Heart left ventricle (tissue), 16 donors: ENCODE measurements around the gene ARHGAP18. TPM values are rescaled to one million over a fixed set of nuclear protein-coding genes. Genes with fewer than 3 reads are reported as not detected.

ENCODE experiments used
- ATAC-seq, 4 donors: fragments of 200-7000 bp; cut with Tn5 transposase; one replicate each; pipeline ENCODE4 v1.9.1; 2020 to 2022; ENCODE audit warnings: moderate library complexity in 4 of 4, mild to moderate bottlenecking in 3 of 4, moderate number of reproducible peaks in 1 of 4
- DNase-seq, 5 donors: peaks; one replicate each; pipeline ENCODE4 v3.0.0-alpha.2; 2020
- H3K27ac ChIP-seq, 12 donors: fragments of 200-600 bp; sonication (generic) in 4 of 12; one replicate each; pipeline versions ENCODE4 v1.5.0 to v1.8.0; 2016 to 2022; ENCODE audit warnings: mild to moderate bottlenecking in 2 of 12
- H3K27me3 ChIP-seq, 9 donors: fragments of 200-600 bp; sonication (generic) in 2 of 9; one replicate each; pipeline versions ENCODE4 v1.5.1 to v1.8.0; 2016 to 2022; ENCODE audit warnings: mild to moderate bottlenecking in 3 of 9
- H3K36me3 ChIP-seq, 9 donors: fragments of 200-600 bp; sonication (generic) in 2 of 9; one replicate each; pipeline versions ENCODE4 v1.5.0 to v1.8.0; 2018 to 2022; ENCODE audit warnings: mild to moderate bottlenecking in 2 of 9
- H3K4me1 ChIP-seq, 12 donors: fragments of 200-600 bp; sonication (generic) in 4 of 12; one replicate each; pipeline versions ENCODE4 v1.5.0 to v1.8.0; 2016 to 2022; ENCODE audit warnings: mild to moderate bottlenecking in 3 of 12
- H3K4me3 ChIP-seq, 12 donors: fragments of 200-600 bp; sonication (generic) in 4 of 12; one replicate each; pipeline versions ENCODE4 v1.5.0 to v1.8.0; 2017 to 2022; ENCODE audit warnings: mild to moderate bottlenecking in 9 of 12, moderate library complexity in 4 of 12
- H3K9me3 ChIP-seq, 12 donors: fragments of 200-600 bp; sonication (generic) in 4 of 12; one replicate each; pipeline versions ENCODE4 v1.5.0 to v1.8.0; 2016 to 2022; ENCODE audit warnings: mild to moderate bottlenecking in 1 of 12
- CTCF ChIP-seq, 12 donors: fragments of 200-600 bp; sonication (generic) in 4 of 12; IDR thresholded peaks; one replicate each; pipeline versions ENCODE4 v1.5.0 to v1.8.0; 2018 to 2022; ENCODE audit warnings: antibody characterized with exemption in 12 of 12, mild to moderate bottlenecking in 5 of 12
- POLR2A ChIP-seq, 2 donors: fragments of 450-650 bp; IDR thresholded peaks; one replicate each; pipeline ENCODE4 v1.6.1; 2017; ENCODE audit warnings: antibody characterized with exemption in 2 of 2, mild to moderate bottlenecking in 2 of 2, moderate library complexity in 2 of 2
- WGBS, 4 donors: extraction: QIAGEN DNeasy Blood & Tissue Kit in 2 of 4; methylation state at CpG; one replicate each; pipeline versions ENCODE4 v1.1.5 to v1.1.7; 2013 to 2018; 5-methylcytosine and 5-hydroxymethylcytosine counted together
- intact Hi-C, 10 donors: fragments of 100-400 bp; cut with DNase I; formaldehyde crosslinking; loops; one replicate each; pipeline versions ENCODE4 v1.11.1 to v1.14.2; 2022
- polyA plus RNA-seq, 2 donors: library from polyadenylated mRNA; stranded (reverse); fragments of 200-250 nt; gene quantifications; one replicate each; pipeline ENCODE4 v1.2.3, GENCODE V29; 2013
- total RNA-seq, 9 donors: library from RNA; depleted of rRNA in 2 of 9; stranded (reverse); fragments of >200 nt in 2 of 9; fragmentation: NEBNext Ultra II Directional in 3 of 9; extraction: Animal tissue kit (Norgen Biotek cat#: 25700) in 3 of 9; gene quantifications; one replicate each; pipeline versions ENCODE4 v1.1.0 to v1.2.4, GENCODE V29; 2016 to 2023
- donor health status: ischemic (EF 13 %, LVEDD 7.1; RV severe dilation, severe dysfunction).
- donor health status: healthy with polysubstance abuse.
- donor health status: DM: no; HTN: yes; CAD: no.
- donor health status: DM: no; HTN: no; CAD: no.
- donor health status: ischemic (EF 25% LVEDD 6.9; RV normal size, moderate dysfunction).
- donor health status: ischemic (EF 25% LVEDD 5.7; RV mildly dilated, moderate dysfunction).
- donor health status: healthy.
- donor health status: DM: yes; HTN: yes; CAD: no.
- donor health status: ischemic (EF 35%, LVEDD 5.7; RV mildly dilated, moderate dysfunction).
- donor health status: nonischemic (EF 11% LVEDD 7.7; RV severe dilation, severe dysfunction).
- donor health status: DM: yes; HTN: yes; CAD: no.
- donor health status: PGD.
- donor health status: ischemic (EF 29% LVEDD 5.4; RV normal size, mild dysfunction).
- donor health status: nonischemic (EF 23%, LVEDD 6.1; RV moderate dilation, normal function).

ARHGAP18 gene
- total and polyA plus RNA-seq, 11 donors: 1.6 to 26.4 (median 3.9) TPM

- Histone ChIP-seq H3K27me3 (no peaks in the 10 kb centered on the region), H3K27ac (peak overlapping the region in 10 of 12 donors; percentile 8 to 92 (median 40)), H3K4me3 (no peak overlapping the region), H3K4me1 (peaks cover 0 to 82% (median 18%) of the 10 kb centered on the region in 12 donors), H3K9me3 (no peaks in the 10 kb centered on the region), H3K36me3 (no peaks in the 10 kb centered on the region)
- intact Hi-C loops: no loop called here
- 70 to 77% (median 74%) methylated on average over 4 of the region's 4 CpGs for WGBS, 4 donors
- DNase-seq (no peak), ATAC-seq (no peak)
- TF ChIP-seq POLR2A (IDR thresholded peaks at IDR 0.05): no peak
- no peak for TF ChIP-seq CTCF (IDR thresholded peaks at IDR 0.05)
Observed at GRCh38 chr6:129680633-129681032, 29.3 kb downstream of the ARHGAP18 start.

- Histone ChIP-seq H3K4me1 (peaks cover 0 to 76% (median 17%) of the 10 kb centered on the region in 12 donors), H3K4me3 (peak overlapping the region in 3 of 12 donors; percentile 5 to 17 (median 17)), H3K36me3 (no peaks in the 10 kb centered on the region), H3K9me3 (no peaks in the 10 kb centered on the region), H3K27me3 (no peaks in the 10 kb centered on the region), H3K27ac (peak overlapping the region in 11 of 12 donors; percentile 8 to 92 (median 41))
- no peak for ATAC-seq
- peak in 1 of 5 donors; percentile 27 for DNase-seq
- 52 to 65% (median 58%) methylated on average over 3 of the region's 3 CpGs for WGBS, 4 donors
- TF ChIP-seq POLR2A (IDR thresholded peaks at IDR 0.05) (no peak), CTCF (IDR thresholded peaks at IDR 0.05) (no peak)
- intact Hi-C loops: no loop called here
Observed at GRCh38 chr6:129679758-129680157, 30.2 kb downstream of the ARHGAP18 start.

- ATAC-seq: no peak
- no peak for TF ChIP-seq POLR2A (IDR thresholded peaks at IDR 0.05)
- TF ChIP-seq CTCF (IDR thresholded peaks at IDR 0.05): no peak
- Histone ChIP-seq H3K36me3 (no peaks in the 10 kb centered on the region), H3K27me3 (no peaks in the 10 kb centered on the region), H3K27ac (peak overlapping the region in 9 of 12 donors; percentile 13 to 92 (median 47)), H3K9me3 (no peaks in the 10 kb centered on the region), H3K4me1 (peaks cover 0 to 76% (median 15%) of the 10 kb centered on the region in 12 donors), H3K4me3 (peak overlapping the region in 2 of 12 donors; percentile 17)
- 59 to 75% (median 70%) methylated on average over 3 of the region's 3 CpGs for WGBS, 4 donors
- no peak for DNase-seq
- intact Hi-C loops: no loop called here
Observed at GRCh38 chr6:129679275-129679674, 30.7 kb downstream of the ARHGAP18 start.

- no peak for DNase-seq
- Histone ChIP-seq H3K9me3 (no peaks in the 10 kb centered on the region), H3K27me3 (no peaks in the 10 kb centered on the region), H3K4me3 (no peak overlapping the region), H3K36me3 (no peaks in the 10 kb centered on the region), H3K4me1 (peaks cover 0 to 76% (median 13%) of the 10 kb centered on the region in 12 donors), H3K27ac (peak overlapping the region in 3 of 12 donors; percentile 41 to 50 (median 47))
- no peak for ATAC-seq
- 63 to 73% (median 70%) methylated on average over 1 of the region's 1 CpG for WGBS, 4 donors
- intact Hi-C loops: no loop called here
- TF ChIP-seq POLR2A (IDR thresholded peaks at IDR 0.05) (no peak), CTCF (IDR thresholded peaks at IDR 0.05) (no peak)
Observed at GRCh38 chr6:129678463-129678862, 31.5 kb downstream of the ARHGAP18 start.
